RKO (cell line): ENCODE measurements around the gene TMEM97.
A peak's percentile ranks its signal among the peaks of the same experiment; 100 is the strongest.
"Not testable (repeated sequence)": the region's sequence is repeated elsewhere in the genome, so short reads cannot be mapped to it uniquely, and the experiment has no call there.

ENCODE experiments used
- DNase-seq: peaks from one replicate; pipeline ENCODE4 v3.0.0-alpha.2; 2016; ENCODE audit warnings: low spot score

TMEM97 gene

DNA sequence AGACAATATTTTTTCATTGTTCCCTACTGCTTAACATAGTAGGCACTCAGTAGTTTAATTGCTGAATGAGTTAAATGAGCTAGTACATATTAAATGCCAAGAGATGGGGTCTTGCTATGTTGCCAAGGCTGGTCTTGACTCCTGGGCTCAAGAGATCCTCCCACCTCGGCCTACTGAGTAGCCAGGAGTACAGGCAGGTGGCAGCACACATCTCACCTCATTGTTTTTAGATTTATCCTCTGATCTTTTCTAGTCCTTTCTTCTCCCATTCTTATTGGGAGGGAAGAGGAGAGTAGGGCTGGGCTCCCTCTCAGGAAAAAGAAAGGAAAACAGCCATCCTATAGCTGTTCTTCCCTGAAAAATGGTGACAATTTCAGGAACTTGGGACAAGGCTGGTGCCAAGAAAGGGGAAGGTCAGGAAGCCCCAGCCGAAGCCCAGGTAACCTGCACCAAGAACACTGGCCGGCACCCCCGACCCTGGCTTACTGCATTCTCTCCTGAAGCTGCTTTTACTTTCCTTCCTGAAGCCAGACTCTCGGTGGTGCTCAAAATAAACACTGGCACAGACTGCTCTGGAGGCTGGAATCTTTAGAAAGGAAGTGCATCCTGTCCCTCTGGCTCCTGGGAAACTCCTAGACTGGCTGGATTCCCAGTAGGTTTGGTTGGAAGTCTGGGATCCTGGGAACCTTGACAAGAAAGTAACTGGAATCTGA lies 19.2 kb downstream of the TMEM97 start:
- DNase-seq: no peak

DNA sequence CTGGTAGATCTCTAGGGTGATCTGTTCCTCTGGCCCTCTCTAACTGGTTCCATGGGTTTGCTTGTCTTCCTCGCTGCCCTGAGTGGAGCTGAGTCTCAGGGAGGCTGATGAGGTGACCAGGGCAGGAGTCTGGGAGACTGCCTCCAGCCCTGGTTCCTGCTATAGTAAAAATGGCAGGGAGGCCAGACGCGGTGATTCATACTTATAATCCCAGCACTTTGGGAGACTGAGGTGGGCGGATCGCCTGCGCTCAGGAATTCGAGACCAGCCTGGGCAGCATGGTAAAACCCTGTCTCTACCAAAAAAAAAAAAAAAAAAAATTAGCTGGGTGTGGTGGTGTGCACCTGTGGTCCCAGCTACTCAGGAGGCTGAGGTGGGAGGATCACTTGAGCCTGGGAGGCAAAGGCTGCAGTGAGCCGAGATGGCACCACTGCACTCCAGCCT lies 19.8 kb downstream of the TMEM97 start:
- DNase-seq: not testable (repeated sequence)

DNA sequence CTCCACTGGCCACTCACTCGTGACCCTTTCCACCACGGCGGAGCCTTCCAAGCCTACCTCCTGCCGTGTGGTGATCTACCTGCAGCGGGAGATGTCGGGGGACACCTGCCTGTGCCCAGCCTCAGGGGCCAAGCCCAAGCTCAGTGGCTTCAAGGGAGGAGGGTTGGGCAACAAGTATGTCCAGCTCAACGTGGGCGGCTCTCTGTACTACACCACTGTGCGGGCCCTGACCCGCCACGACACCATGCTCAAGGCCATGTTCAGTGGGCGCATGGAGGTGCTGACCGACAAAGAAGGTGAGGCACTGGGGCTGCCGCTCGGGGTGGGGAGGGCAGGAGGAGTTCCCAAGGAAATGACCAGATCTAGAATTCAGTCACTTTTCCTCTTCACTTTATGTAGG lies 20.4 kb downstream of the TMEM97 start:
- DNase-seq: no peak

DNA sequence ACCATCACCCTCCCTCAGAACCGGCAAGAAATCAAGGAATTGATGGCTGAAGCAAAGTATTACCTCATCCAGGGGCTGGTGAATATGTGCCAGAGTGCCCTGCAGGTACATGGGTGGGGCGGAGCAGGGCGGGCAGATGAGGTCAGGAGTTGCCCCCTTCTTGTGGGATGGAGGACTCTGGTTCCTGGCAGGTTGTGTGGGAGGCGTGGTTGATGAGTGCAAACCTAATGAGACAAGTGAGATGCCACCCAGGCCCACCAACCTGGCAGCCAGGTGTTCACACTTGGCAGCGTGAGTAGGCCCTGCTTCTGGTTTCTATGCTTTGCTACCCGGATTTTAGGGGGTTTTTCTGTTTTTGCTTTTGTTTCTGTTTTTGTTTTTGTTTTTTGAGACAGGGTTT lies 21.4 kb downstream of the TMEM97 start:
- no peak for DNase-seq

DNA sequence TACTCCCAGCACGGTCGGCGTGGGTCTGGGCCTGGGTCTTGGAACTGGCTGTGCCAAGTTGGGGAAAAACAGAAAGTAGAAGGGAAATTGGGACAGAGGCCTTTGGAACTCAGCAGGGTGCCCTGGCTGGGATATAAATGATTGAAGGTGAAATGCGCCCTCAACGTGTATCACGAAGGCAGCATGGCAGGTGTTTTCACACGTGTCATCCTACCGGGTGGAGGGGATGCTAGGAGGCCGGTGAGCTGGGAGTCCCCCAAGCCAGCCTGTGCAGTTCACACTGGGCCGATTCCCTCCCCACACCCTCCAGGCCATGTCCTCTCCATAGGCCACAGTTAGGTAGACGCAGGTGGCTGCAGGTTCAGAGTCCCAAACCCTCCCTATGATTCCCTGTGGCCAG lies 22.5 kb downstream of the TMEM97 start:
- DNase-seq: no peak

DNA sequence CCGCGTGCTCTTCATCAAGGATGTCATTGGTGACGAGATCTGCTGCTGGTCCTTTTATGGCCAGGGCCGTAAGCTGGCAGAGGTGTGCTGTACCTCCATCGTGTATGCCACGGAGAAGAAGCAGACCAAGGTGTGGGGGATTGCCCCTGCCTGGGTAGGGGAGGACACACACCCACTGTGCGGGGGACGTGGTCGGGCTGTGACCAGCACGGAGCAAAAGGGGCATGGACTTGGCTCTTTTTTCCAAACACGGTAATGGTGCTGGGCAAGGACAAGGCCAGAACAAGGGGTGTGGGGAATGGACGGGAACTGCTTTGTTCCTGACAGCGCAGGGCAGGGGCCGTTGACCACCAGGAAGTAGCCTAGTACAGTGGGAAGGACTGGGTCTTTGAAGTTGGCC lies 23.3 kb downstream of the TMEM97 start:
- no peak for DNase-seq

DNA sequence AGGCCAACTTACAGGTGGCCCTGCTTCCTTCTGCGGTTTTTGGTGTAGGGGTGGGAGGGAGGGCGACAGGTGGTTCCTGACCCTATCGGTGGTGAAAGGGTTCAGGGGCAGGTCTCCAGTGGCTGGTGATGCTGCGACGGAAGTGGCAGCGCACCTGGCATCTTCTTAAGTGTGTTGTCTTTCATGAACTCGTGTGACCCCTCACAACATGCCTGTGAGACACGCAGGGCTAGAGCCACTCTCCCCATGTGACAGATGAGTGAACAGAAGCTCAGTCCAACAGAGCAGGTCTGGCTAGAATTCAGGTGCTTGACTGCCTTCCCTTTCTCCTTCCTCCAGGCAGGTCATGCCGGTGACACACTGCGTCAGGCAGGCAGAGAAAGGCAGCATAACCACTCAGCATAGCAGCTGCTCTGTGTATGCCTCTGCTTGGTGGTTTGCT lies 24.5 kb downstream of the TMEM97 start:
- DNase-seq: no peak

DNA sequence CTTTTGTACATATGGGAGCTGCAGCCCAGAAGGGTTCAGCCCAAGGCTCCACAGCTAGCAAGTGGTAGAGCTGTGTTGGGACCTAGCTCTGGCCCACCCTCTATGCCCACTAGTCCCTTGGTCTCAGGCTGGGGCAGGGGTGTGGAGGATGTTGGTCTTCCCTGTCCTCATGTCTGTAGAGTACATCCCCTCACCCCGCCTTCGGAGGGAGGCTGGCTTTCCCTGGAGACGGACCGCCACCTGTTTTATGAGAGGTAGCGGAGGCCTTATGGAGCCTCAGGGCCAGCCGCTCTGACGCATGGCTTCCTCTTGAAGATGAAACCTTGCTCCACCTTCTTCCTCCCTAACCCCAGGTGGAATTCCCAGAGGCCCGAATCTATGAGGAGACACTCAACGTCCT lies 25.0 kb downstream of the TMEM97 start:
- no peak for DNase-seq

DNA sequence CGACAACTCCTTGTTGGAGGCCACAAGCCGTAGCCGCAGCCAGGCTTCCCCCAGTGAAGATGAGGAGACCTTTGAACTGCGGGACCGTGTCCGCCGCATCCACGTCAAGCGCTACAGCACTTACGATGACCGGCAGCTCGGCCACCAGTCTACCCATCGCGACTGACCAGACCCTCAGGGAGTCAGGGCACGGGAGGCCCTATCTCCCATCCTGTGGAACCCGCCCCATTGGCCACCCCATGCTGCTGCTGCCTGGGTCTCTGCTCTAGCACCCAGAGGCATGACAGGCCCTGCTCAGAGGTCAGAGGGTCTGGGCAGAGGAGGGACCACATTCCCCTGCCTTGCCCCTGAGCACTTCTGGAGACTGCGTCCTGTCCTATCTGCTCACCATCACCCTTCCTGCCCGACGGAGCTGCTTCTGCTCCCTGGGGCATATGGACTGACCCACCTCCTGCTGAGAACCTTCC lies 25.5 kb downstream of the TMEM97 start:
- DNase-seq: no peak

DNA sequence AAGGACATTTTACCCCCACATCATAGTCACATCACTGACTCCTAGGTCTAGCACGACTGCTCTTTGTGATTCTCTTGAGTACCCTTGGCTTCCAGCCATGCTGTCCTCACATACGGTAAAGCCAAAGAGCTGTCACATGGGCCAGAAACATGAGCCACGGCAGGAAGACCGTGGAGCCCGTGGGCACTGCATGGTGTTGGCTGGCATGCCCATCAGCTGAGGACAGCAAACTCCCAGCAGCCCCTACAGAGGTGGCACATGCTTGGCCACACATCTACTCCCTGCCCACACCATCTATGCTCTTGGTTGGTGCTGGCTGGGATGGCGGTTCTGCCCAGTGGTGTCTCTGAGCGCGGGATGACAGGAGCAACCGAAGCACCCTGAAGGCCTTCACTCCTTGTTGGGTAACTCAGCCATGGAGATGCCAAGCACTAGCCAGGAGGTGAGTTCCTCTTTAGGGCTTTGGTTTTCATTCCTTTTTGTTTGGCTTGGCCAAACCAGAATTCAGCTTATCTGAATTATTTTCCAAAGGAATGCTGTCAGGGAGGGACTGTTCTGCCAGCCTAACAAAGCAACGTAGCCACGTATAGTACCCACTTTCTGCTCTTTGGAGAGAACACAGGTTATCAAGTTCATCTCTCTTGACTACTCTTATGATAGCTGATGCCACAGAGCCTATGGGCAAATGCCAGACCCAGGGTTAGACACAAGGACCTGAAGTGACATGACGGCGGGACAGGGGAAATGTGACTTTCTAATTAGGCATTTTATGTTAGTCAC lies 26.6 kb downstream of the TMEM97 start:
- DNase-seq: no peak

DNA sequence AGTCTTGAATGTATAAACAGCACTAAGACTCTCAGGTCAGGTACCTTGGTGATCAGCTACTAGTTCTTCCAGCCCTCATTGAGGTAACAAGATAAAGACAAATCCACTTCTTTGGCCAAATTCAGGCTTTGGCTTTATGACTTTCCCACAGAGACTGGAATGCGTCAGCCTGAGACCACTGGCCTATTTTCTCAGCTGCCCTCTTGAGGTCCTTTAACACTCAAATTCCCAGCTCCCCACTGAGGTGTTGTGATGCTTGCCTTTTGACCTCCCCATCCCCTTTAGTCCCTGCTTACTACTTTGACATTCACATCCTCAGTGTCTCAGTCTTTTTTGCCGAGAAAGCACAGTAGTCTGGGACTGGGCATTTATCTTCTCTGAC lies 27.2 kb downstream of the TMEM97 start:
- DNase-seq: no peak

DNA sequence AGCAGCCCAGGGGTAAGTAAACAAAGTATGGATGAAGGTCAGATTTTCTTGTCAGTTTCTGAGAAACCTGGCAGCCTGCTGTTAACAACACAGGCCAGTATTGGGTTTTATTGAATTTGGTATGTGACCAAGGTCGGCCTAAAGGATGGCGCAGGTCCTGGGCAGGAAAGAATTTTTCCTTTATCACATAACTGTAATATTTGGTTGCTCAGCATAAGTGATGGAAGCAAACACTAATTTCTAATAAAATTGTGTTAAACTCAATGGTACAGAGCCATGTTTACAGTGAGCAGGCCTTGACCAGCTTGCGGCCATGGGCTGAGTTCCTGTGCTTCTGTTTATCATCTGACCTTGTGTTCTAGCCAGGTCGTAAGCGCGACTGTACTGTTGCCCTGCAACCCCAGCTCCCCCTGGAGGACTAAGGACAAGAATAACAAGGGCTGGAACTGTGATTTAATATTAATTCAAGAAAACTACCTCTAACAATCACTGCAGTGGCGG lies 27.8 kb downstream of the TMEM97 start:
- no peak for DNase-seq

DNA sequence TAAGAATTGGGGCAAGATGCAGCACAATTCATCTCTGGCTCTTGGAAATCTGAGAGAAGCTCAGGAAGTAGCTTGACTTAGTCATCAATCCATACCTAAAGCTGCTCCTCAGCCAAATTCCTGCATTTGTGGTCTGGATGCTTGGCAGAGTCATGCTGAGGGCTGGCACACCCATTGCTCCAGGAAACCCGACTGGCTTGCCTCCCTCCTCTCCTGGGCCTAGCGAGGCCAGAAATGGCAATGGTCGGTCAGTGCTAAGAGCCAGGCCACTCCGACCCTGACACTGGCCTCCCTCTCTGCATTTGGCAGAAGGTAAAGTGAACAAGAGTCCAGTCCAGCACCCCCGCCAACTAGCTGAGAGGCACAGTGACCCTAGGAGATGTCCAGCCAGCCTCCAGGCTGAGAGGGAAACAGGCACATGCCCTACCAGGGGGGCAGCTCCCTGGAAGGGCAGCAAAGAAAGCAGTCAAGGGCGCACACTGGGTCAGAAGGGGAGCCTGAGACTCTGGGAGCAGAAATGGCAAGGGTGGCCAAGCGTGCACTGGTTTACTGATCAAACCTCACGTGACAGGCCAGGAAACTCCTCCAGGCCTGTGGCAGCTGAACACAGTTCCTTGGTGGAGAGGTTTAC lies 28.4 kb downstream of the TMEM97 start:
- DNase-seq: peak; percentile 46

DNA sequence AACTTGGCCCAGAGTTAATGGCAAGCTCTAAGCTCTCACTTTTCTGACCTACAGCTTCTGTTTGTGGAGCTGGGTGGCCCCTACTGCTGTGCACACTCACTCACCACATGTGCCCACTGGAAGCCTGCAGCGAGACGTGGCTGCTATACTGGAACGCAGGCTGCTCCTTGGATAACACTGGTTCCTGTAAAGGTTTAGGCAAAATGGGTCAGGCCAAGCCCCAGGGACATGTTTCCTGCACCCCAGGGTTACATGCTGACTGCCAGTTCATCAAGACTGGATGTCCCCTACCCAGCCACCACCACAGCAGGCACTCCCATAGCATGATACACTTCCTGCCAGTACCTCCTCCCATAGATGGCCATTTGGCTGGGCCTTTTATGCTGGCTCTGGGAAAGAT lies 30.0 kb downstream of the TMEM97 start:
- DNase-seq: no peak

DNA sequence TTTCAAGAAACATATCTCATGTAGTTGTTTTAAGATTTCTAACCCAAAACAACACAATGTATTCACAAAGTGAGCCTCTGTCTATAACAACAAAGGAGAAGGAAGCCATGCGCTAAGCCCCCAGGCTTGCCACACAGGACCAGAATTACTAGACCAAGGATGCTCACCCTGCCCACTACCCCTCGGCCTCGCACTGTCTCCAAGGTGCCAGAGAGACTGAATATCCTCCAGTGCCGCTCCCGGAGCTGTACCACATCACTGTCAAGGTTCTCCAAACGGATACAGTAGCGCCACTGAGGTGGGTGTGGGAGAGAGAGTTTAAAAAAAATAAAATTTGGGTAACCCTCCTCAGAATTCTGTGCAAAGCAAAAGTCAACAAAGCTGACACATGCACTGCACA lies 31.3 kb downstream of the TMEM97 start:
- DNase-seq: no peak

DNA sequence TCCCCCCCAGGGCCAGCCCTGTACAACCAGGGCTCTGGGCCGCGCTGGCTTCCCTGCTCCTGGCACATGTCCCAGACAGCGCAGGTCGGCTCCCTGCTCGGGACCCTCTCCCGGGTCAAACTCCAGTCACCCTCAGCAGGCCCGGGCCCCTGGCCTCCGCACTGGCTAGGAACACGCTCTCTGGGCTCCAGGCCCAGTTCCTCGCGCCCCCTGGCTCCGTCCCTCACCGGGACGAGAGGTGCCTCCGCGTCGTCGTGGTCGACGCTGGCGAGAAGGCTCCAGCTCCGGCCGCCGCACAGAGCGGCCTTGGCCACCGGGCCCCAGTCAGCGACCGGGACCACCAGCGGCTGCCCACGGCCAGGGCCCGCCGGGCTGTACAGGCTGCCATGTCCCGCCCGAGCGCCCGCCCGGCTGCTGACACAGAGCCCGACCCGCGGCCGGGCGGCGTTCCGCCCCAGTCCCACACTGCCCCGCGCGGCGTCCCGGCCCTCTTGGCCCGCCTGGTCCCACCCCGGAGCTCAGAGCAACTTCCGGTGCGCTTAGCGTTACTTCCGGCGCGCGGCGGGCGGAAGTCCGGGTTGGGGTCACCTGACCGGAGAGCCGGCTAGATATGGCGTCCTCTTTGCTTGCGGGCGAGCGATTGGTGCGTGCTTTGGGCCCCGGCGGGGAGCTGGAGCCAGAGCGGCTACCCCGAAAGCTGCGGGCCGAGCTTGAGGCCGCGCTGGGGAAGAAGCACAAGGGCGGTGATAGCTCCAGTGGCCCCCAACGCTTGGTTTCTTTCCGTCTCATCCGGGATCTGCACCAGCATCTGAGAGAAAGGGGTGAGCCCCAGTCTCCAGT lies 38.3 kb downstream of the TMEM97 start, which contains the start of gene POLDIP2:
TSS of gene POLDIP2 (minus strand) at position 467 of the 840 bp plus-strand sequence. CDS start at position 388, 79 bp downstream.
- DNase-seq: peak; percentile 95

DNA sequence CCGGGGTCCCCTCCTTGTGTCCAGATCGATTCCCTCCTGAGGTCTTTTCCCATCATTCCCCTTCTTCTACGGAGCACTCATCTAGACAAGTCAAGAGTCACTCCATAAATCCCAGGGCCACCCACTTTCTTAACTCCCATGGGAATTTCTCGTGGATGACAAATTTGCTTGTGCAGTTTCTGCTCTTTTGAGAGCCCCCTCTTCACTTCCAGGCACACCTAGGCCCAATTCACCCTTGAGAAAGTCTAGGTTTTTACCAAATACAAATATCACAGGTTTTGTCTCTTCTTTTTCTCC lies 38.8 kb downstream of the TMEM97 start:
- no peak for DNase-seq

DNA sequence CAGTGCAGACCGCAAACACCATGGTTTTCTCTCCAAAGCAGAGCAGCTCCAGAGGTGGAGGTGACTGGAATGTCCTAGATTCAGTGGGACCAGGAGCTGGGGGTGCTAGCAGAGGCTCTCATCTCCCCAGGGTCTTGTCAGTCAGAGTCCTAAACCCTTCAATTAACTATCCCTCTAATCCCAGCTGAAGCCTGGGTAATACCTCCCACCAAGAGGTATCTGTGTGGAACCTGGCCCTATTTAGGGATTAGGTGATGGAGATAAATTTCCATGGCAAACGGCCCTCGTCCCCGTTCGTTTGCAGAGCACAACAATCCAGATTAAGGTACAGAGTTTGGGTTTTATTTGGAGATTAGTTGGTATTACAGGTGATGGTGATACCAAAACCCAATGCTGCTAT lies 44.2 kb downstream of the TMEM97 start:
- DNase-seq: no peak

DNA sequence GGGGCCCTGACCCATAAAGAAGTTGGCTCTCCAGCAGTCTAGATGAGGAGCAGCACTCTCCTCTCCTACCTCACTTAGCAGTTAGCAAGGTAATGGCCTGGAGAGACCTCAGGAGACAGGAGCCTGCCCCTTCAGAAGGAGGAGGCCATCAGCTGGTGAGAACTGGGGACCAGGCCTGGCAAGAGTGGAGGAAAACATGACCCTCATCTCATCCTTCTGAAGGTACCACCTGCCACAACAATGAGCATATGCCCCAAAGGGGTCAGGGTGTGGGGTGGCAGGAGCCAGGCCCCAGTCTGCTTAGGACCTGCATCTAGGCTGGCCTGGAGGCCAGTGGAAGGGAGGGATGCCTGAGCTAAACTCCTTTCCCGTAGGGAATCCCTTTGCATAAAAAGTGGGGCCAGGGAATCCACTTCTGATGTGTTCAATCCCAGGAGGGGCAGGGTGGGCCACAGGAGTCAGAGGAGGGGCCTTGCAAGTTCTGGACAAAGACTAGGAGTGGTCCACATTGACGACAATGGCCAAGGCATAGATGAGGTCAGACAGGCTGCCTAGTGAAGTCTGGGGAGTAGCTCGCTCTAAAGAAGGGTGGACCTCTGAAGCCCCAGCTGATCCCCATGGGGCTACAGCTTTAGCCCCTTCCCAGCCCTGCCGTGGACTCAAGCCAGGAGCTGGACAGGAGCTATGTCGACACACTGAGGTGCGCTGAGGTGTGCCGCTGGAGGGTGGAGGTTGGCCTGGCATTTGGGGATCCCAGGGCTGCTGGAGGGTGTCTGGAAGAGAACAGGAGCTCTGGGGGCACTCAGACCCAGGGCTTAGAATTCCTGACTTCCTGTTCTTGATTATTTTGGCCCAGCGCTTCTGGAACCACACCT lies 45.0 kb downstream of the TMEM97 start:
- DNase-seq: no peak

DNA sequence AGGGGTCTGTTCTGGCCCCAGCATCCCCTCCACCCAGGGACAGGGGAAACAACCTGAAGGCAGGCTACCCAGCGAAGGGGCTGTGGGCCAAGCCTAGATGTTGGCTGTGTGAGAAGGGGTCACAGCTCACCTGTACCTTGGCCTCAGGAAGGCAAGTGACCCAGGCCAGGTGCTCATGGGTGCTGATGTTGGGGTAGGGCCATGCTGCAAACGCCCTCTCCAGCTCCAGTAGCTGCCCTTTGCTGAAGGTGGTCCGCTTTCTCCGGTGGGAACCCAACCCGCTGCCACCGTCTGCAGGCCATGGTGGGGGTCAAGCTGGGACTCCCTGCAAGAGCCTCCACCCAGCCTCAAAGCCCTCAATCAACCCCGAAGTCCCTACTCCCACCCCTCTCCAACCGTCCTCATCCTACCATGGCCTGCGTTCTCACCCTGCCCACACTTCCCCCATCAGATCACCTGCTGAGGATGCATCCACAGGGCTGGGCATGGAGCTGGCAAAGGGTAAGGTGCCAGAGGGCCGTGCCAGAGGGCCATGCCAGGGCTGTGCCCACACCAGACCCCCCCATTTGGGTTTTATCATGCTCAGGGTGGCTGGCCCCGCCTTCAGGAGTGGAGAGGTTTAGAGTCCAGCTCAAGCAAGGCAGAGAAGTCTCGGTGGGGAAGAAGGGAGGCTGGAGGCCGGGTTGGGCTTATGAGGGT lies 45.8 kb downstream of the TMEM97 start, which contains the start of gene SEBOX:
TSS of gene SEBOX (minus strand) at position 535 of the 699 bp plus-strand sequence. CDS start at position 487, 48 bp downstream.
- DNase-seq: no peak
